K562 (cell line): Measurements from ENCODE around the gene DRC3. TPM values are rescaled to one million over a fixed set of nuclear protein-coding genes. Genes with fewer than 3 reads are reported as not detected.

Experiments used
- CBX3 ChIP-seq, 2 experiments: IDR thresholded peaks; 1 replicate in 1 of 2; 2 replicates in 1 of 2; pipeline ENCODE4 v1.6.1; 2012; ENCODE audit warnings: inconsistent platforms in 2 of 2, low read length in 2 of 2, borderline replicate concordance in 1 of 2, control low read depth in 1 of 2
- CREB5 ChIP-seq: fragments of 250-450 bp; sonication (Bioruptor Pico); IDR thresholded peaks from 2 replicates; pipeline ENCODE4 v1.5.0; 2020; ENCODE audit warnings: mild to moderate bottlenecking
- GTF3C2 ChIP-seq: IDR thresholded peaks from 3 replicates; pipeline ENCODE4 v1.6.1; 2011; ENCODE audit warnings: borderline replicate concordance, mild to moderate bottlenecking, moderate library complexity; ENCODE audit not compliant: insufficient read length; ENCODE audit errors: extremely low read depth
- NR0B1 ChIP-seq: fragments of 450-650 bp; IDR thresholded peaks from one replicate; pipeline ENCODE4 v1.6.1; 2018; ENCODE audit warnings: mild to moderate bottlenecking, moderate library complexity; ENCODE audit not compliant: partially characterized antibody
- RBM25 ChIP-seq: fragments of 200-400 bp; formaldehyde crosslinking; IDR thresholded peaks from 2 replicates; pipeline ENCODE4 v1.6.1; 2018; ENCODE audit warnings: low read length, low read depth, moderate library complexity; ENCODE audit not compliant: severe bottlenecking
- SIN3B ChIP-seq: fragments of 450-650 bp; IDR thresholded peaks from 2 replicates; pipeline ENCODE4 v1.6.1; 2017; ENCODE audit warnings: low read depth, mild to moderate bottlenecking, moderate library complexity
- TAL1 ChIP-seq: fragments of 450-650 bp; IDR thresholded peaks from 2 replicates; pipeline ENCODE4 v1.6.1; 2016; ENCODE audit warnings: mild to moderate bottlenecking
- TBL1XR1 ChIP-seq, 2 experiments: IDR thresholded peaks; 2 replicates each; pipeline ENCODE4 v1.6.1; 2012; ENCODE audit warnings: improper control_type of control experiment in 2 of 2, low read length in 2 of 2, mild to moderate bottlenecking in 1 of 2
- TRIM28 ChIP-seq: fragments of 450-650 bp; IDR thresholded peaks from 2 replicates; pipeline ENCODE4 v1.6.1; 2017
- ZNF197 ChIP-seq: fragments of 200-800 bp; sonication (Bioruptor generic); IDR thresholded peaks from 2 replicates; pipeline ENCODE4 v1.6.1; 2016; ENCODE audit warnings: low read depth, missing genetic modification characterization, missing compliant biosample characterization
- ZNF239 ChIP-seq: fragments of 250-450 bp; sonication (Bioruptor Pico); IDR thresholded peaks from 2 replicates; pipeline ENCODE4 v1.4.0; 2020; ENCODE audit warnings: mild to moderate bottlenecking
- polyA plus RNA-seq, 8 experiments: library from polyadenylated mRNA; depleted of rRNA in 4 of 8; stranded (reverse) in 5 of 8; unstranded in 3 of 8; fragments of >200 nt; fragmentation: Nextera tagmentation in 2 of 8; fragmentation: Illumina TruSeq in 1 of 8; extraction: Ambion mirVana in 2 of 8; extraction: Trizol in 1 of 8; gene quantifications; 2 replicates each; pipeline versions ENCODE4 v1.2.1 to v1.2.3, GENCODE V29; 2011 to 2014; ENCODE audit warnings: inconsistent platforms in 1 of 8, missing spikeins in 1 of 8
- total RNA-seq, 7 experiments: library from RNA; depleted of rRNA in 6 of 7; stranded (reverse); fragments of >200 nt in 6 of 7; fragmentation: Illumina TruSeq in 2 of 7; extraction: Trizol in 2 of 7; gene quantifications; 2 replicates each; pipeline versions ENCODE4 v1.2.1 to v1.2.3, GENCODE V29; 2011 to 2021; ENCODE audit warnings: low replicate concordance in 1 of 7
- TF ChIP-seq, protein P1 (sequence below): fragments of 250-450 bp; sonication (Bioruptor Pico); IDR thresholded peaks from 2 replicates; pipeline ENCODE4 v1.4.0; 2020; ENCODE audit warnings: mild to moderate bottlenecking, moderate library complexity, borderline replicate concordance
- TF ChIP-seq, protein P2 (sequence below): fragments of 450-650 bp; formaldehyde crosslinking; IDR thresholded peaks from 2 replicates; pipeline ENCODE4 v1.4.0; 2020; ENCODE audit warnings: mild to moderate bottlenecking

The DRC3 gene
- total and polyA plus RNA-seq, 9 of the 15 experiments (the other 6 are each of a cell fraction or from before 2014, with no cell fraction given): 0.10 to 0.84 (median 0.30) TPM; not detected in 3

DNA sequence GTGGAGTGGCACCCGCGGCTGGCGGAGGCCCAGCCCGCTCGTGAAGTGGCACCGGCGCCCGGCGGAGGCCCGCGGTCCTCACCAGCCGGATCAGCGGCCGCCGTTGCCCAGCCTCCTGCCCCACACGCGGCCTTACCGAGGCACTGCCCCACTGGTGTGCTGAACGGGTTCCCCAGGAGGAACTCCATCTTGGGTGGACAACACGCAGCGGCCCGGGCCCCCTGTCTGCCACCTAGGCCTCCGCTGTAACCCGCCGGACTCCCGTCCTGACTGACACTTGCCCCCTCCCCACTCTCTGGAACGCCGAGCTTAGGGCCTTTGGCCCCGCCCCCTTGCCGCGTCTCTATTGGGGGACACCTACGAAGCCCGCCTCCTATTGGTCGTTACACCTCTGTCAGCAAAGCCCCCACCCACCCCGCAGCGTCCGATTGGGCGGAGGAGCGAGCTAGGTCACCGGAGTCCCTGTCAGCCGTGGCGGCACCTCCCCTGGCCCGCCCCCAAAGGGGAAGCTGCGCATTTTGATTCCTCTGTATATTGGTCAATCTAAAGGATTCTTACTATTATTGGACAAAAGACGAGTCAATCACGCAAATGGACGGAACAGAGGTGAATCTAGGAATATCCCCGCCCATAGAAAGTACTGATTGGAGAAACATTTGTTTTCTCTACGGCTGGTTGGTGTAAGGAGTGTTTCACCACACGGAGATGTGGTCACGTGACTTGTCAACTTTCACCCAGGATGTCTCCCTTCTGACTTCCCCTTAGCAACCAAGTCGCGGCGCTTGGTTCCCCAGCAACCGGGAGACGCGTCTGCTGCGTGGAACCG, at the start of gene DRC3, which contains the start of gene TOM1L2 (continued):
- peak; percentile 98 for TF ChIP-seq RBM25
- TF ChIP-seq, protein P1, sequence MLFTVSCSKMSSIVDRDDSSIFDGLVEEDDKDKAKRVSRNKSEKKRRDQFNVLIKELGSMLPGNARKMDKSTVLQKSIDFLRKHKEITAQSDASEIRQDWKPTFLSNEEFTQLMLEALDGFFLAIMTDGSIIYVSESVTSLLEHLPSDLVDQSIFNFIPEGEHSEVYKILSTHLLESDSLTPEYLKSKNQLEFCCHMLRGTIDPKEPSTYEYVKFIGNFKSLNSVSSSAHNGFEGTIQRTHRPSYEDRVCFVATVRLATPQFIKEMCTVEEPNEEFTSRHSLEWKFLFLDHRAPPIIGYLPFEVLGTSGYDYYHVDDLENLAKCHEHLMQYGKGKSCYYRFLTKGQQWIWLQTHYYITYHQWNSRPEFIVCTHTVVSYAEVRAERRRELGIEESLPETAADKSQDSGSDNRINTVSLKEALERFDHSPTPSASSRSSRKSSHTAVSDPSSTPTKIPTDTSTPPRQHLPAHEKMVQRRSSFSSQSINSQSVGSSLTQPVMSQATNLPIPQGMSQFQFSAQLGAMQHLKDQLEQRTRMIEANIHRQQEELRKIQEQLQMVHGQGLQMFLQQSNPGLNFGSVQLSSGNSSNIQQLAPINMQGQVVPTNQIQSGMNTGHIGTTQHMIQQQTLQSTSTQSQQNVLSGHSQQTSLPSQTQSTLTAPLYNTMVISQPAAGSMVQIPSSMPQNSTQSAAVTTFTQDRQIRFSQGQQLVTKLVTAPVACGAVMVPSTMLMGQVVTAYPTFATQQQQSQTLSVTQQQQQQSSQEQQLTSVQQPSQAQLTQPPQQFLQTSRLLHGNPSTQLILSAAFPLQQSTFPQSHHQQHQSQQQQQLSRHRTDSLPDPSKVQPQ (CRISPR knock-in tag): no peak
- TF ChIP-seq CBX3 (IDR thresholded peaks at IDR 0.05; ENCODE audit: borderline replicate concordance in 1 of 2, low read length in 2 of 2): no peak
- TF ChIP-seq ZNF239 (CRISPR knock-in tag): no peak
- TF ChIP-seq CREB5 (CRISPR knock-in tag): no peak
- no peak for TF ChIP-seq NR0B1
- TF ChIP-seq TRIM28: no peak
- TF ChIP-seq, protein P2, sequence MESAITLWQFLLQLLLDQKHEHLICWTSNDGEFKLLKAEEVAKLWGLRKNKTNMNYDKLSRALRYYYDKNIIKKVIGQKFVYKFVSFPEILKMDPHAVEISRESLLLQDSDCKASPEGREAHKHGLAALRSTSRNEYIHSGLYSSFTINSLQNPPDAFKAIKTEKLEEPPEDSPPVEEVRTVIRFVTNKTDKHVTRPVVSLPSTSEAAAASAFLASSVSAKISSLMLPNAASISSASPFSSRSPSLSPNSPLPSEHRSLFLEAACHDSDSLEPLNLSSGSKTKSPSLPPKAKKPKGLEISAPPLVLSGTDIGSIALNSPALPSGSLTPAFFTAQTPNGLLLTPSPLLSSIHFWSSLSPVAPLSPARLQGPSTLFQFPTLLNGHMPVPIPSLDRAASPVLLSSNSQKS (CRISPR knock-in tag): no peak
- no peak for TF ChIP-seq ZNF197 (CRISPR knock-in tag)
- no peak for TF ChIP-seq TBL1XR1 (IDR thresholded peaks at IDR 0.05; ENCODE audit: low read length in 2 of 2)
- no peak for TF ChIP-seq GTF3C2
- no peak for TF ChIP-seq SIN3B
- no peak for TF ChIP-seq TAL1
